GM23338 (cell line): ENCODE measurements around the gene HAS3. TPM values are rescaled to one million over a fixed set of nuclear protein-coding genes. Genes with fewer than 3 reads are reported as not detected.

ENCODE experiments used
- ATAC-seq: fragments of 200-7000 bp; cut with Tn5 transposase; 3 replicates; pipeline ENCODE4 v1.9.1; 2020
- DNase-seq: peaks from one replicate; pipeline ENCODE4 v3.0.0-alpha.2; 2015; ENCODE audit warnings: low spot score
- H2AFZ ChIP-seq: fragments of 200-600 bp; sonication (generic); 2 replicates; pipeline ENCODE4 v1.8.0; 2016; ENCODE audit warnings: antibody characterized with exemption, mild to moderate bottlenecking, moderate library complexity
- H3F3A ChIP-seq: fragments of 200-600 bp; sonication (generic); replicated peaks from 2 replicates; pipeline ENCODE4 v1.8.0; 2017; ENCODE audit warnings: antibody characterized with exemption, mixed run types, low read depth
- H3K27ac ChIP-seq: fragments of 200-600 bp; sonication (generic); 2 replicates; pipeline ENCODE4 v1.6.1; 2016; ENCODE audit warnings: low read depth
- H3K27me3 ChIP-seq: fragments of 200-600 bp; sonication (generic); 2 replicates; pipeline ENCODE4 v1.8.0; 2016; ENCODE audit warnings: mild to moderate bottlenecking, mixed run types, moderate library complexity; ENCODE audit not compliant: insufficient read depth
- H3K36me3 ChIP-seq: fragments of 200-600 bp; sonication (generic); 2 replicates; pipeline ENCODE4 v1.8.0; 2016; ENCODE audit warnings: mild to moderate bottlenecking; ENCODE audit not compliant: insufficient read depth
- H3K4me1 ChIP-seq: fragments of 200-600 bp; sonication (generic); 2 replicates; pipeline ENCODE4 v1.8.0; 2016; ENCODE audit warnings: mild to moderate bottlenecking, moderate library complexity; ENCODE audit not compliant: insufficient read depth
- H3K4me2 ChIP-seq: fragments of 200-600 bp; sonication (generic); 2 replicates; pipeline ENCODE4 v1.7.1; 2017; ENCODE audit warnings: mixed run types
- H3K4me3 ChIP-seq: fragments of 200-600 bp; sonication (generic); 2 replicates; pipeline ENCODE4 v1.6.1; 2016; ENCODE audit warnings: mixed run types
- H3K79me2 ChIP-seq: fragments of 200-600 bp; sonication (generic); replicated peaks from 2 replicates; pipeline ENCODE4 v1.8.0; 2017; ENCODE audit warnings: mild to moderate bottlenecking; ENCODE audit not compliant: insufficient read depth
- H3K9me2 ChIP-seq: fragments of 200-600 bp; sonication (generic); 2 replicates; pipeline ENCODE4 v1.8.0; 2017; ENCODE audit not compliant: insufficient read depth
- H4K20me1 ChIP-seq: fragments of 200-600 bp; sonication (generic); replicated peaks from 2 replicates; pipeline ENCODE4 v1.8.0; 2017; ENCODE audit warnings: mild to moderate bottlenecking; ENCODE audit not compliant: insufficient read depth
- H3K27ac Mint-ChIP-seq: 2 replicates; pipeline ENCODE4 v1.8.0; 2020; ENCODE audit warnings: inconsistent platforms, mild to moderate bottlenecking, moderate library complexity, mixed read lengths
- H3K27me3 Mint-ChIP-seq: 3 replicates; pipeline ENCODE4 v1.8.0; 2022; ENCODE audit warnings: low read depth, mild to moderate bottlenecking, moderate library complexity, mixed read lengths, inconsistent platforms; ENCODE audit not compliant: insufficient read depth, poor library complexity
- H3K36me3 Mint-ChIP-seq: 3 replicates; pipeline ENCODE4 v1.8.0; 2021; ENCODE audit warnings: low read depth, mild to moderate bottlenecking, inconsistent platforms, moderate library complexity, mixed read lengths
- H3K4me1 Mint-ChIP-seq: 3 replicates; pipeline ENCODE4 v1.8.0; 2020; ENCODE audit warnings: mild to moderate bottlenecking, inconsistent platforms, mixed read lengths
- H3K4me3 Mint-ChIP-seq: 3 replicates; pipeline ENCODE4 v1.8.0; 2021; ENCODE audit warnings: moderate library complexity, mild to moderate bottlenecking, inconsistent platforms, mixed read lengths
- H3K9me3 Mint-ChIP-seq: 3 replicates; pipeline ENCODE4 v1.8.0; 2020; ENCODE audit warnings: moderate library complexity, mild to moderate bottlenecking, inconsistent platforms, mixed read lengths
- CREB1 ChIP-seq: fragments of 250-450 bp; sonication (Bioruptor Pico); IDR thresholded peaks from 2 replicates; pipeline ENCODE4 v1.5.0; 2020; ENCODE audit warnings: low read depth, mild to moderate bottlenecking, moderate library complexity
- EZH2 ChIP-seq: fragments of 200-600 bp; sonication (generic); IDR thresholded peaks from one replicate; pipeline ENCODE4 v1.8.0; 2017; ENCODE audit warnings: antibody characterized with exemption, mild to moderate bottlenecking, low read depth; ENCODE audit not compliant: unreplicated experiment
- EZH2phosphoT487 ChIP-seq: fragments of 200-600 bp; sonication (generic); IDR thresholded peaks from one replicate; pipeline ENCODE4 v1.8.1; 2018; ENCODE audit warnings: antibody characterized with exemption; ENCODE audit not compliant: unreplicated experiment
- POLR2AphosphoS5 ChIP-seq: IDR thresholded peaks from 2 replicates; pipeline ENCODE4 v1.6.1; 2016; ENCODE audit warnings: antibody characterized with exemption, low read depth
- REST ChIP-seq: IDR thresholded peaks from one replicate; pipeline ENCODE4 v1.6.1; 2018; ENCODE audit warnings: antibody characterized with exemption; ENCODE audit not compliant: unreplicated experiment
- STAT1 ChIP-seq: IDR thresholded peaks from one replicate; pipeline ENCODE4 v1.6.1; 2016; ENCODE audit warnings: antibody characterized with exemption; ENCODE audit not compliant: unreplicated experiment
- ZNF114 ChIP-seq: fragments of 250-450 bp; sonication (Bioruptor Pico); IDR thresholded peaks from 2 replicates; pipeline ENCODE4 v1.5.0; 2020; ENCODE audit warnings: mild to moderate bottlenecking, moderate library complexity
- polyA plus RNA-seq: library from polyadenylated mRNA; unstranded; fragments of >200 nt; fragmentation: Nextera tagmentation; extraction: Ambion mirVana; gene quantifications from 2 replicates; pipeline ENCODE4 v1.2.1, GENCODE V29; 2016
- total RNA-seq: library from RNA; depleted of rRNA; stranded (reverse); fragments of >200 nt; shearing (Covaris generic); gene quantifications from 2 replicates; pipeline ENCODE4 v1.2.3, GENCODE V29; 2014
- TF ChIP-seq, protein P1 (sequence below): IDR thresholded peaks from 2 replicates; pipeline ENCODE4 v1.6.1; 2016; ENCODE audit warnings: antibody characterized with exemption
- TF ChIP-seq, protein P2 (sequence below), 2 experiments: fragments of 200-600 bp in 1 of 2; sonication (generic) in 1 of 2; conservative IDR thresholded peaks; 2 replicates each; pipeline versions ENCODE4 v1.5.1 to v1.6.1; 2016 to 2017; ENCODE audit warnings: antibody characterized with exemption in 2 of 2, low read depth in 2 of 2, mild to moderate bottlenecking in 2 of 2, moderate library complexity in 1 of 2

The HAS3 gene
- total and polyA plus RNA-seq, 2 experiments from 2014 or later = 7.3 to 54.9 TPM

- TF ChIP-seq, protein P1, sequence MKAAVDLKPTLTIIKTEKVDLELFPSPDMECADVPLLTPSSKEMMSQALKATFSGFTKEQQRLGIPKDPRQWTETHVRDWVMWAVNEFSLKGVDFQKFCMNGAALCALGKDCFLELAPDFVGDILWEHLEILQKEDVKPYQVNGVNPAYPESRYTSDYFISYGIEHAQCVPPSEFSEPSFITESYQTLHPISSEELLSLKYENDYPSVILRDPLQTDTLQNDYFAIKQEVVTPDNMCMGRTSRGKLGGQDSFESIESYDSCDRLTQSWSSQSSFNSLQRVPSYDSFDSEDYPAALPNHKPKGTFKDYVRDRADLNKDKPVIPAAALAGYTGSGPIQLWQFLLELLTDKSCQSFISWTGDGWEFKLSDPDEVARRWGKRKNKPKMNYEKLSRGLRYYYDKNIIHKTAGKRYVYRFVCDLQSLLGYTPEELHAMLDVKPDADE = no peak
- 0 out of 2 replicates have a peak, but pooled peaks have one; percentile 1 for TF ChIP-seq POLR2AphosphoS5
- DNase-seq = no peak
Observed at GRCh38 chr16:69111876-69112230, 6.4 kb downstream of the HAS3 start.

DNA sequence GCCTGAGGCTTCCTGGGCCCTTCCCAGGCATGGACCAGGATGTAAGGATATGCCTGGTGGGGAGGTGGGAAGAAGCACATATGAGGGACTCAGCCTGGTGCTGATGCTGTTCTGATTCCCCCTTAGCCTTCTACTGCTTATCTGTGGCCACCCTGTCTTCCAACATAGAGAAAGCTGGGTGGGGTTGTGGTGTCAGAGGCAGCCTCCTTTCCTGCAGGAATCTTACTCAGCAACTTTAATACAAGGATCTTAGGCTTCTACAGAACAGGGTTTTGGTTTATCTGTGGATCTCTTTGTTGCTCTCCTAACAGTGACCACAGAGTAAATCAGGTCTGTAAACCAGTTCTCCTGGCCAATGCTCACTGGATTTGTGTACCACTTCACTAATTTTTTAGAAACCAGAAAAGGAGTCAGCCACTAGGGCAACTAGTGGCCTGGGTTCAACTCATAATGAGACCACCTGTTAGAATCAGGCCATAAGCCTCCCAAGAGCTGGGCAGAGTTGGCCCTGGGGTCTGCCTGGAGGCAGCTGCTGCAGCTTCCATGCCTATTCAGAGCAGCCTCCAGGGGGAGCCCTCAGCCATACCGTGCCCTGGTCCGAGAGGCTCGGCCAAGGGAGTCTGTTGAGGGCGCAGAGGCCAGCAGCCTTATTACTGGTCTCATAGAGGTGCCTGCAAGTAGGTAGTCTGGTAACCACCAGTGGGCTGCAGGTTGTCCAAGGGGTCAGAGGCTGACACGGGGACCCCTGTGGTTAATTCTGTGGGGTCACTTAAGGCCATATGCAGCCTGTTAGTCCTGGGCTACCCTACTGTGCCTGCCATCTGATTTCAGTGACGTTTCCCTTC, 7.1 kb downstream of the HAS3 start:
- Mint-ChIP-seq H3K9me3 (no peaks in the 10 kb centered on the region), H3K4me3 (no peak overlapping the region), H3K36me3 (peaks cover 93% of the 10 kb centered on the region), H3K4me1 (peaks cover 42% of the 10 kb centered on the region), H3K27me3 (peaks cover 21% of the 10 kb centered on the region), H3K27ac (0 out of 2 replicates have a peak overlapping the region, but pooled peaks have one; percentile 23)
- Histone ChIP-seq H3K4me2 (no peak overlapping the region), H3K36me3 (peaks cover 62% of the 10 kb centered on the region), H3K27ac (peak overlapping the region; percentile 66), H3K4me1 (peaks cover 23% of the 10 kb centered on the region), H2AFZ (no peak overlapping the region), H3K4me3 (no peak overlapping the region), H3K9me2 (no peaks in the 10 kb centered on the region), H4K20me1 (peaks cover 11% of the 10 kb centered on the region), H3K27me3 (no peaks in the 10 kb centered on the region), H3K79me2 (peaks cover 41% of the 10 kb centered on the region), H3F3A (peaks cover 74% of the 10 kb centered on the region)
- ATAC-seq (peak; percentile 85), DNase-seq (peak; percentile 87)
- TF ChIP-seq ZNF114 (CRISPR knock-in tag) (no peak), EZH2phosphoT487 (no peak), REST (no peak), STAT1 (no peak), EZH2 (no peak), POLR2AphosphoS5 (peak; percentile 20), CREB1 (CRISPR knock-in tag) (no peak)
- TF ChIP-seq, protein P1 = no peak
- TF ChIP-seq, protein P2, sequence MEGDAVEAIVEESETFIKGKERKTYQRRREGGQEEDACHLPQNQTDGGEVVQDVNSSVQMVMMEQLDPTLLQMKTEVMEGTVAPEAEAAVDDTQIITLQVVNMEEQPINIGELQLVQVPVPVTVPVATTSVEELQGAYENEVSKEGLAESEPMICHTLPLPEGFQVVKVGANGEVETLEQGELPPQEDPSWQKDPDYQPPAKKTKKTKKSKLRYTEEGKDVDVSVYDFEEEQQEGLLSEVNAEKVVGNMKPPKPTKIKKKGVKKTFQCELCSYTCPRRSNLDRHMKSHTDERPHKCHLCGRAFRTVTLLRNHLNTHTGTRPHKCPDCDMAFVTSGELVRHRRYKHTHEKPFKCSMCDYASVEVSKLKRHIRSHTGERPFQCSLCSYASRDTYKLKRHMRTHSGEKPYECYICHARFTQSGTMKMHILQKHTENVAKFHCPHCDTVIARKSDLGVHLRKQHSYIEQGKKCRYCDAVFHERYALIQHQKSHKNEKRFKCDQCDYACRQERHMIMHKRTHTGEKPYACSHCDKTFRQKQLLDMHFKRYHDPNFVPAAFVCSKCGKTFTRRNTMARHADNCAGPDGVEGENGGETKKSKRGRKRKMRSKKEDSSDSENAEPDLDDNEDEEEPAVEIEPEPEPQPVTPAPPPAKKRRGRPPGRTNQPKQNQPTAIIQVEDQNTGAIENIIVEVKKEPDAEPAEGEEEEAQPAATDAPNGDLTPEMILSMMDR (conservative IDR thresholded peaks at IDR 0.05; ENCODE audit: low read depth in 2 of 2) = peak; percentile 84 to 90

More at GRCh38 chr16:69111876-69112230, 6.4 kb downstream of the HAS3 start:
- no peak overlapping the region for H2AFZ ChIP-seq
- peaks cover 70% of the 10 kb centered on the region for H3F3A ChIP-seq
- peaks cover 23% of the 10 kb centered on the region for H3K4me1 ChIP-seq
- H3K4me3 Mint-ChIP-seq = no peak overlapping the region
- H3K27me3 ChIP-seq = no peaks in the 10 kb centered on the region
- H3K4me3 ChIP-seq = no peak overlapping the region
- H3K9me3 Mint-ChIP-seq = no peaks in the 10 kb centered on the region
- peaks cover 87% of the 10 kb centered on the region for H3K36me3 Mint-ChIP-seq
- no peak overlapping the region for H3K27ac Mint-ChIP-seq
- peak overlapping the region; percentile 66; the same call in 1 of the 2 replicates for H3K27ac ChIP-seq
- peaks cover 47% of the 10 kb centered on the region for H3K79me2 ChIP-seq
- peaks cover 24% of the 10 kb centered on the region for H3K27me3 Mint-ChIP-seq
- no peak overlapping the region for H3K4me2 ChIP-seq
- no peaks in the 10 kb centered on the region for H3K9me2 ChIP-seq
- no peak for ATAC-seq
- H3K36me3 ChIP-seq = peaks cover 61% of the 10 kb centered on the region
- peaks cover 10% of the 10 kb centered on the region for H4K20me1 ChIP-seq
- H3K4me1 Mint-ChIP-seq = peaks cover 42% of the 10 kb centered on the region
